Eye (tissue), 1 donor: Measurements from ENCODE around the gene RAD51B.

ENCODE experiments used
- DNase-seq: peaks from one replicate; pipeline ENCODE4 v3.0.0-alpha.2; 2015

Gene RAD51B

DNA sequence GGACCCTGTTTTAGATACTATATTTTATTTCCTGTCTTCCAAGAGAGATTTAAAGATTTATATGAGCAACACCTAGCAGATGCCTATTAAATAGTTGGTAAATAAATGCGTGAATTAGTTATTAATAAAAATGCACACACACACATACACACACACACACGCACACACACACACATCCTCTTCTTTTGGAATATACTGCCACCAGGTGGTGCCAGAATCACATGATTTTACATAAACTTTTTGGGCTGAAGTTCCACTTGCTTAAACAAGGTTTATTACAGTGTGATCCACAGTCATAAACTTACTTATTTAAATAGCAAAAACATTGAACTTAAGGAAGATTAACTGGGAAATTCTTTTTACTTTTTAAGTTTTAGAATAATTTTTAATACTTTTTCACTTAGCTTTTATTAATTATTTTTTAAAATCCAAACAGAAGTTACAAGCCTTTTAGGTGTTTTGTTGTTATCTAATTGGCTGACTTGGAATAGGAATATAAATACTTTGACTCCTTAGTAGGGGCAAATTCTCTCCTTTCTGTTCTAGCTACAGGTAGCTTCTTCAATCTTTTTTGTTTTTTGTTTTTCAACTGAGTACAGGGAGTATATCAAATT, 17.5 kb downstream of the RAD51B start:
- peak; percentile 81 for DNase-seq

DNA sequence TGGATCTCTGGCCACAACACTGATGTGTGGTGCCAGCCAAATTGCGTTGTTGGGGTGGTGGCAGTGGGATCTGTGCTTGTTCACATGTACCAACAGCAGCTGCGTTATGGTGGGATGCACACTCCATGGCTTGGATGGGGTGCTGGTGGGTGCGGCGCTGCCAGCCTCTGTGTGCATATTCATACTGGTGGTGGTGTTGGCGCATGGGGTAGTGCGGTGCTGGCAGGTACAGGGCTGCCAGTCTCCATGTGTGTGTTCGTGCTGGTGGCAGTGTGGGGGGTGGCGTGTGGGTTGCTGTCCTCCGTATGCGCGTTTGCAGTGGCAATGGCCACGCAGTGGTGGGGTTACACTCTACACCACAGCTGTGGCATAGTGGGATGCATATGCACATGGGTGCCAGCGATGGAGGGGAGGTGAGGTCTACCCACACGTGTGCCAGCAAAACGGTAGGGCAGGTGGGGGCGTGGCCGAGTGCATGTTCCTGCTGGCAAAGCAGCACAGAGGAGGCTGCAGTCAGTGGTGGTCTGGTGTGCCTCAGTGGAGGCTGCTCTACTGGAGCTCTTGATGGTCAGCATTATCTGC, 26.5 kb downstream of the RAD51B start:
- DNase-seq = no peak

GRCh38 chr14:67850066-67850830, 30.7 kb downstream of the RAD51B start:
- DNase-seq = no peak

GRCh38 chr14:67851785-67852410, 32.3 kb downstream of the RAD51B start:
- no peak for DNase-seq

- DNase-seq = no peak
Measured at GRCh38 chr14:67852926-67853604, 33.5 kb downstream of the RAD51B start.

DNA sequence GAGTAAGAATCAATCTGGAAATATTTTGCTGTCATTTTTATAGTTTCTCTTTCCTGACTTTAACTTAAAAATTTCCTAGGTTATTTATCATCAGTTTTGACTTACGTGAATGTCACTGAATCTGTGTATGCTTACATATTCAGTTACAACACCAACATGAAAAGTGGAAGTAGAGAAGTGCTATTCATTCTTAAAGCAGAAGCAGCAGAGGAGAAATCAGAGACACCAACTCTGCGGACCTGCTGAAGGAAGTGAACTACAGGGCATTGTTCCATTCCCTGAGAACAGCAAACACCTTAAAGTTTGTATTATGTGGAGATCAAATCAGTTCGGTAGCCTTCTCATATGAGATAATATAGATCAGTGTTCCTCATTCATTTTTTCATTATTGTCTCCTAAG, 34.1 kb downstream of the RAD51B start:
- no peak for DNase-seq

- peak; percentile 10 for DNase-seq
Measured at GRCh38 chr14:67856827-67857226, 37.2 kb downstream of the RAD51B start.

- no peak for DNase-seq
Measured at GRCh38 chr14:67857778-67858350, 38.3 kb downstream of the RAD51B start.

DNA sequence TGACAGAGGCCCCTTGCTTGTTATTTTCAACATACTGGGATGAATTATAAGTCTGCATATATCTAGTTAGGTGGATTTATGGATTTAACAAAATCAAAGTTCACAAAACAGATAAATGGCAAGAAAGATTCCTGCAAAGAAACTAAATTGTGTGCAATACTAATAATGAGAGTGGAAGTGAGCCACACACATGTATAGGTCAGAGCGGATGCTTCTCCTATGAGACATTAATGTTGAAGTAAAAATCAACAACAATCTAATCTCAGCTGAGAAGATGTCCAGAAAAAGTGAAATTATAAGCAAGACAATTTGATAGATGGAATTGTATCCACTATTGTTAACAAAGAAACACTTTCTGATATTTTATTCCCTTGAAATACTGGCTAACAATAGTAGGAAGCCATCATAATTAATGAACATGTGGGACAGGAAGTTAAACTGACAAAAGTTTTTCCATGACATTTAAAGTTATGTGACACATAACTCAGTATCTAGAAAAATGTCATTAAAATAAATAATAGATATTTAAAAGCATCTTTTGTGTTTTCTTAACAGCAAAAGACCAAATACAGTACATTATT, 39.7 kb downstream of the RAD51B start:
- no peak for DNase-seq

- DNase-seq = no peak
Measured at GRCh38 chr14:67863223-67863622, 43.6 kb downstream of the RAD51B start.

DNA sequence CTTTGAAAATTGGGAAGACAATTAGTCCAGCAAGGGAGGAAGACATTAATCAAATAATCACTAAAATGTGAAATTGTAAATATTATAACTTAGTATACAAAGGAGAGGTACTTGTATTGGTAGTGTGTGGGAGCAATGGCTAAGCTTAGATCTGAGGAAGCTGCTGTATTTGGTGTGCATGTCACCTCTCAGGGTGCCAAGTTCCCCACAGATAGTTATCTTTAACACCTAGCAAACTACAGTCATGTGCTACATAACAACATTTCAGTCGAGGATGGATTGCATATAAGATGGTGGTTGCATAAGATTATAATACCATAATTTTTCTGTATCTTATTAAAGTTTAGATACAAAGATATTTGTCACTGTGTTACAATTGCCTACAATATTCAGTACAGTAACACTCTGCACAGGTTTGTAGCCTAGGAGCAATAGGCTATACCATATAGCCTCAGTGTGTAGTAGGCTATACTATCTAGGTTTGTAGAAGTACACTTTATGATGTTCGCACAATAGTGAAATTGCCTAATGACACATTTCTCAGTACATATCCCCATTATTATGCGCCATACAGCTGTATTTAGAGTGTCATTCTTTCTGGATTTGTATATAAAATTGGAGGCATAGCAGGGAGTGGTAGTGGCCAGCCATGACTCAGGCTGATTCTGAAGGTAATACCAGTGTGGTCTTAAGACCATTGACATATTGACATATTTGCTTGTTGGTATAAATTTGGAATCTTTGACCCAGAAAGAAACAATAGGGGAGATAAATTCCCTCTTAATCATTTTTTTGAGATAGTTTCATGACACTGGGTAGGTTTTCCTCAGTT, 55.8 kb downstream of the RAD51B start:
- no peak for DNase-seq

DNA sequence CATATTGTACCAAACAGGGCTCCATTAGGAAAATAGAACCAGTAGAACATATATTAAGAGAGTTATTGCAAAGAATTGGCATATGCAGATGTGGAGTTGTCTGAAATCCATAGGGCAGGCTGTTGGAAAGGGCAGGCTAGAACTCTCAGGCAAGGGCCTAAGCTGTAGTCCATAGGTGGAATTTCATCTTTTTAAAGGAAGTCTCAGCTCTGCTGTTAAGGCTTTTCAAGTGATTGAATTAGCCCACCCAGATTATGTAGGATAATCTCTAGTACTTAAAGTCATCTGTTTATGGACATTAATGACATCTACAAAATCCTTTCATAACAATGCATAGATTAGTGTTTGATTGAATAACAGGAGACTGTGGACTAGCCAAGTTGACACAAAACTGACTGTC, 59.4 kb downstream of the RAD51B start:
- DNase-seq = no peak

- no peak for DNase-seq
Measured at GRCh38 chr14:67881225-67881624, 61.6 kb downstream of the RAD51B start.

DNA sequence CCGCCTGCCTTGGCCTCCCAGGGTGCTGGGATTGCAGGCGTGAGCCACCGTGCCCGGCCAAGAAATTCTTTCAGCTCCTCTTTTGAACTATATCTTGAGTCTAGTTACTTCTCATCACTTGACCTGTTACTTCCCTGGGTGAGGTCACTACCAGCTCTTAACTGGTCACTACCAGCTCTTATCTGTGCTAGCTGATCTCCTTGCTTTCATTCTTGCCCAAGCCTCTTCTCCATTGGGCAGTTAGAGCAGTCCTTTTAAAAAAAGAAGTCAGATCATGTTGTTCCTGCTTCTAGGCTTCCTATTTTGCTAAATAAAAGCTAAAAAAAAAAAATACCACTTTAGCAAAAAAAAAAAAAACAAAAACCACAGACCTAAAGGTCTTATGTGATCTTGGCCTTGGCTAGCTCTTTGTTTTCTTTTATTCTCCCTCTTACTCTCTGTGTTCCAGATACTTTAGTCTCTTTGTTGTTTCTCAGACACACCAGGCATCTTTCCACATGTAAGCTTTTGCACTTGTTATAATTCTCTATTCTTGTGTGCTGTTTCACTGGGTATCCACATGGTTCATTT, 63.5 kb downstream of the RAD51B start:
- no peak for DNase-seq

DNA sequence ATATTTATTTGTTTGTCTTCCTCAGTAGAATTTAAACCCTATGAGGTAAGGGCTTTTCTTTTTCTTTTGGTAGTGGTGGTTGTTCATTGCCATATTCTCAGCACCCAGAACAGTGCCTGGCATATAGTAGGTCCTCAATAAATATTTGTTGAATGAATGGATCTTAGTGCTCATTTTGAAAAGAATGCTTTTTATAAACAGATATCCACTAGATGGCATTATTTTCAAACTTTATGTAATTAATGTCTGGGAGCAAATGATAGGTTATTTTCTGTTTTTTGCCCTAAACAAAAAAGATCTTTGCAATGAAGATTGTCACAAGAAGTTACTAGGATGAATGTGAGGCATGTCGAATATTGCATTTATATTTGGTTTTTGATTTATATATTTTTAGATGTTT, 64.1 kb downstream of the RAD51B start:
- DNase-seq = peak; percentile 22

DNA sequence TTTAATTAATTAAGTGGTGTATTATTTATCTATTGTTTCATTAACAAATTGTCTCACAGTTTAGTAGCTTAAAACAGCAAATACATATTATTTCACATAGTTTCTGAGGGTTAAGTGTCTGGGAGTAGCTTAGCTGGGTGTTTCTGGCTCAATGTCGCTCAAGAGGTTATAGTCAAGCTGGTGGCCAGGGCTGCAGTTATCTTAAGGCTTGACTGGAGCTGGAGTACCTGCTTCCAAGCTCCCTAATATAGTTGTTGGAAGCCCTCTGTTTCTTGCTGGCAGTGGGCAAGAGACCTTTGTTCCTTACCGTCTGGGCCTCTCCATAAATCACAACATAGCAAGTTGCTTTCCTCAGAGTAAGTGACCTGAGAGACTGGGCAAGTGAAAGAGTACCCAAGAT, 66.6 kb downstream of the RAD51B start:
- DNase-seq = no peak

- no peak for DNase-seq
Measured at GRCh38 chr14:67887478-67887877, 67.9 kb downstream of the RAD51B start.

DNA sequence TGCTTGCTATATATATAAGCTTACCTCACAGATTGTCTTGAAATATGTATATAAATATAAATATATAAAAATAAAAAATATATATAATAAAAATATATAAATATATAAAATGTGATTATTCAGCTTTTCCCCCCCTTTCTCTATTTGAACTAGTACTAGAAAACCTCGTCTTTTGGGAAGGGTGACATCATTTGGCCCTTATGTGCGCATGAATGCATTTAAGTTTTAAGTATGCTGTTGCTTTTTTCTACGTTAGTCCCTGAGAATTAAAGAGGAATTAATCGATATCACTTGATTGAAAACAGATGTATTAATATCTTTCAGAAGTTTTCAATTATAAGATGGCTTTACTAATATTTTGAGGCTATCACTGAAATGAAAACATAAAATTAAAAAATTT, 69.9 kb downstream of the RAD51B start:
- no peak for DNase-seq

DNA sequence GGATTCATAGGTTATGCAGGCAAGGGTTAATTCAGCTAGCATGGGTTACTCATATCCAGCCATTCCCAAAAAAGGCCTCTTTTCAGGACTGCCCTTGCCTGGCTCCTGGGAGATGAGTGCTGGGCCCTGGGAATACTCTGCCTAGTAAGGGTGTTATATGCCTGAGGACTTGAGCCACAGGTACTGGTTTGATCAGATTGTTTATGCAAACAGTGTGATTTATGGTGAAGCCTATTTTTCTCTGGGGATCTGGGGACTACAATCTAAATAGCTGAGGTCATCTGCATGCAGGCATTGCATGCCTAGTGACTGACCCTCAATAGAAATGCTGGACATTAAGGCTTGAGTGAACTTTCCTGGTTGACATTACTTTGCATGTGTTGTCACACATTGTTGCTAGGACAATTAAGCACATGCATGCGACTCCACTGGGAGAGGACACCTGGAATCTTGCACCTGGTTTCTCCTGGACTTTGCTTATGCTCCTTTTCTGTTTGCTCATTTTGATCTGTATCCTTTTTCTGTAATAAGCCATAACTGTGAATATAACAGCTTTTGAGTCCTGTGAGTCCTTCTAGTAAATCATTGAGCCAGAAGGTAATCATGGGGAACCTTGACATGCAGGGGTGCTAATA, 73.0 kb downstream of the RAD51B start:
- no peak for DNase-seq

DNA sequence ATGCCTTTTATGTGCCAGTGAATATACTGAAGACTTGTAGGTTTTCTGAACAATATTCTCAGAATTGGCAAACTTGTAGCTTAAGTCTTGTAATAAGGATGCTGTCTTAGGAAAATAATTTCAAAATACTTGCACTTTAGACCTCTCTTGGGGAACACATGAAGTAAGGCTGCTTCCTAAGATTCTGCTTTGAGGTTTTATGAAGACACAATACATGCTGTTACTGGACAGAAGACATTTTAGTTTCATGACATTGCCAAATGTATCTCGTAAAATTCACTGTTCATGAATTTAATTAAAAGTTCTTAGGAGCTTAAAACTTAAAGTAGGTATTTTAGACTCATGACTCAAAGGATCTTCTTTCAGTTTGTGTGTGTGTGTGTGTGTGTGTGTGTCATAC, 80.7 kb downstream of the RAD51B start:
- no peak for DNase-seq
